Body of pancreas (tissue), 4 donors: Measurements from ENCODE around the gene FADS6.

Experiments
- CTCF ChIP-seq, 7 experiments: fragments of 450-650 bp in 4 of 7; fragments of 200-600 bp in 3 of 7; sonication (generic) in 3 of 7; IDR thresholded peaks; one replicate each; pipeline ENCODE4 v1.5.1; 2016 to 2019; ENCODE audit warnings: antibody characterized with exemption in 7 of 7
- POLR2A ChIP-seq, 3 donors: fragments of 450-650 bp; IDR thresholded peaks; one replicate each; pipeline ENCODE4 v1.6.1; 2016; ENCODE audit warnings: antibody characterized with exemption in 3 of 3, mild to moderate bottlenecking in 2 of 3

GRCh38 chr17:74928786-74929185 is 35.4 kb upstream of the FADS6 start:
- no peak for TF ChIP-seq POLR2A (IDR thresholded peaks at IDR 0.05)
- no peak for TF ChIP-seq CTCF (IDR thresholded peaks at IDR 0.05)
